ENCODE measurements around the gene NYNRIN.

The NYNRIN gene

GRCh38 chr14:24395609-24396582 lies 2.9 kb upstream of the NYNRIN start:
- DNase-seq = no peak

- no peak for DNase-seq
Measured at GRCh38 chr14:24397639-24398292, 1.0 kb upstream of the NYNRIN start.

GRCh38 chr14:24398293-24398652 lies 530 bp upstream of the NYNRIN start:
- DNase-seq = no peak

GRCh38 chr14:24399447-24399822 lies 632 bp downstream of the NYNRIN start:
- DNase-seq = no peak

- DNase-seq = no peak
Measured at GRCh38 chr14:24399999-24400718, 1.4 kb downstream of the NYNRIN start.

- no peak for DNase-seq
Measured at GRCh38 chr14:24401810-24402702, 3.3 kb downstream of the NYNRIN start.

GRCh38 chr14:24403294-24403998 lies 4.6 kb downstream of the NYNRIN start:
- no peak for DNase-seq

- DNase-seq = no peak
Measured at GRCh38 chr14:24404814-24405213, 6.0 kb downstream of the NYNRIN start.

- no peak for DNase-seq
Measured at GRCh38 chr14:24406416-24406815, 7.6 kb downstream of the NYNRIN start.

- no peak for DNase-seq
Measured at GRCh38 chr14:24407608-24408325, 9.0 kb downstream of the NYNRIN start.

- DNase-seq = no peak
Measured at GRCh38 chr14:24408764-24409163, 10.0 kb downstream of the NYNRIN start.

- no peak for DNase-seq
Measured at GRCh38 chr14:24409192-24409591, 10.4 kb downstream of the NYNRIN start.

GRCh38 chr14:24409956-24410355 lies 11.2 kb downstream of the NYNRIN start:
- no peak for DNase-seq

GRCh38 chr14:24411443-24412389 lies 12.9 kb downstream of the NYNRIN start:
- no peak for DNase-seq

GRCh38 chr14:24414077-24414476 lies 15.3 kb downstream of the NYNRIN start:
- DNase-seq = no peak

- DNase-seq = no peak
Measured at GRCh38 chr14:24414732-24415420, 16.1 kb downstream of the NYNRIN start.

- no peak for DNase-seq
Measured at GRCh38 chr14:24415421-24416253, 16.8 kb downstream of the NYNRIN start.

GRCh38 chr14:24416254-24416931 lies 17.6 kb downstream of the NYNRIN start:
- DNase-seq = no peak

All from amniotic stem cell (primary cell).